K562 (cell line): ENCODE data around the gene SPINK4. TPM values are rescaled to one million over a fixed set of nuclear protein-coding genes. Genes with fewer than 3 reads are reported as not detected.

Experiments used
- ATAC-seq: fragments of 200-7000 bp; cut with Tn5 transposase; 3 replicates; pipeline ENCODE4 v1.9.1; 2020; ENCODE audit warnings: moderate library complexity
- BruUV-seq: library from RNA; stranded (reverse); fragments of 400-500 nt; replicated peaks from 2 replicates; lab custom pipeline; 2021; lab: Mats Ljungman, UMichigan
- CTCF ChIA-PET: fragments of 300-600 bp; formaldehyde crosslinking; extraction: SDS; loops from one replicate; lab custom pipeline; 2021; ENCODE audit warnings: low intra/inter-chr PET ratio; lab: Yijun Ruan, JAX
- POLR2A ChIA-PET: fragments of 300-600, 350-650 bp; sonication (Branson Sonifier 250); formaldehyde crosslinking; extraction: SDS; loops from one replicate; lab custom pipeline; 2021; ENCODE audit warnings: antibody characterized with exemption, inconsistent platforms; lab: Yijun Ruan, JAX
- DNase-seq, 4 experiments: peaks; one replicate each; pipeline versions ENCODE4 v3.0.0 to v3.0.0-alpha.2; 2011 to 2018; ENCODE audit warnings: low spot score in 3 of 4, mixed read lengths in 3 of 4; ENCODE audit errors: extremely low read depth in 1 of 4
- FAIRE-seq: peaks from 2 replicates; lab custom pipeline; 2011; peaks lifted over from hg19 to GRCh38; lab: Jason Lieb, UNC
- H2AFZ ChIP-seq: 2 replicates; pipeline ENCODE4 v1.6.0; 2011; ENCODE audit warnings: low read depth, low read length, control low read depth, inconsistent platforms
- H3K27ac ChIP-seq: fragments of 200-600 bp; 3 replicates; pipeline ENCODE4 v1.8.0; 2011; ENCODE audit warnings: low read depth, mild to moderate bottlenecking, control low read depth, inconsistent platforms, low read length, moderate library complexity, mixed read lengths; ENCODE audit errors: extremely low read depth
- H3K27me3 ChIP-seq, 2 experiments: fragments of 300-600 bp in 1 of 2; 2 replicates in 1 of 2; 3 replicates in 1 of 2; pipeline versions ENCODE4 v1.6.0 to v1.8.0; 2011; ENCODE audit warnings: inconsistent platforms in 2 of 2, low read length in 2 of 2, mild to moderate bottlenecking in 1 of 2, mixed read lengths in 1 of 2, moderate library complexity in 1 of 2; ENCODE audit not compliant: control insufficient read depth in 2 of 2, insufficient read depth in 2 of 2
- H3K36me3 ChIP-seq: fragments of 300-600 bp; 3 replicates; pipeline ENCODE4 v1.8.0; 2011; ENCODE audit warnings: mild to moderate bottlenecking, low read length, inconsistent platforms; ENCODE audit not compliant: control insufficient read depth, insufficient read depth
- H3K4me1 ChIP-seq, 2 experiments: fragments of 200-600 bp in 1 of 2; replicated peaks in 1 of 2; 2 replicates in 1 of 2; 3 replicates in 1 of 2; pipeline versions ENCODE4 v1.5.1 to v1.8.0; 2011; ENCODE audit warnings: inconsistent platforms in 2 of 2, low read length in 2 of 2, mild to moderate bottlenecking in 1 of 2, mixed read lengths in 1 of 2, moderate library complexity in 1 of 2; ENCODE audit not compliant: control insufficient read depth in 2 of 2, insufficient read depth in 2 of 2
- H3K4me2 ChIP-seq: 2 replicates; pipeline ENCODE4 v1.6.1; 2011; ENCODE audit warnings: low read length, control low read depth, inconsistent platforms, mixed read lengths; ENCODE audit not compliant: insufficient read depth
- H3K4me3 ChIP-seq: fragments of 200-600 bp; sonication (generic), shearing (Covaris generic); 2 replicates; pipeline ENCODE4 v1.5.1; 2016; ENCODE audit warnings: control low read depth, inconsistent platforms
- H3K79me2 ChIP-seq: fragments of 200-600 bp; 3 replicates; pipeline ENCODE4 v1.8.0; 2011; ENCODE audit warnings: low read length, inconsistent platforms; ENCODE audit not compliant: control insufficient read depth, insufficient read depth
- H3K9ac ChIP-seq, 2 experiments: 2 replicates each; pipeline versions ENCODE4 v1.6.0 to v1.6.1; 2011; ENCODE audit warnings: low read depth in 2 of 2, low read length in 2 of 2, control low read depth in 1 of 2, inconsistent platforms in 1 of 2, mild to moderate bottlenecking in 1 of 2, mixed read lengths in 1 of 2; ENCODE audit not compliant: insufficient read depth in 1 of 2
- H3K9me1 ChIP-seq: one replicate; pipeline ENCODE4 v1.6.0; 2011; ENCODE audit warnings: inconsistent platforms, mild to moderate bottlenecking, low read length, moderate library complexity; ENCODE audit not compliant: control insufficient read depth, insufficient read depth
- H3K9me3 ChIP-seq: replicated peaks from 2 replicates; pipeline ENCODE4 v1.5.1; 2011; ENCODE audit warnings: low read depth, low read length, inconsistent platforms; ENCODE audit not compliant: control insufficient read depth, insufficient read depth
- H4K20me1 ChIP-seq: replicated peaks from 2 replicates; pipeline ENCODE4 v1.6.1; 2011; ENCODE audit warnings: low read length, inconsistent platforms, mixed read lengths; ENCODE audit not compliant: control insufficient read depth, insufficient read depth
- ARID4B ChIP-seq: sonication (generic); formaldehyde crosslinking; IDR thresholded peaks from 2 replicates; pipeline ENCODE4 v1.8.0; 2022; ENCODE audit warnings: mild to moderate bottlenecking, missing genetic modification reagents
- PYGO2 ChIP-seq: fragments of 450-650 bp; IDR thresholded peaks from 2 replicates; pipeline ENCODE4 v1.6.1; 2016; ENCODE audit warnings: mild to moderate bottlenecking, missing genetic modification characterization, moderate library complexity, missing compliant biosample characterization
- THRB ChIP-seq: fragments of 450-650 bp; formaldehyde crosslinking; conservative IDR thresholded peaks from 2 replicates; pipeline ENCODE4 v1.4.0; 2022; ENCODE audit warnings: mild to moderate bottlenecking, missing genetic modification characterization
- WGBS: fragments of 100-300 bp; shearing (Covaris generic); methylation state at CpG from one replicate; pipeline ENCODE4 v1.1.6; 2016; ENCODE audit warnings: low coverage, mixed read lengths; ENCODE audit not compliant: insufficient coverage; ENCODE audit errors: missing lambda C conversion rate; 5-methylcytosine and 5-hydroxymethylcytosine counted together
- in situ Hi-C: fragments of 300-500 bp; cut with MboI; formaldehyde crosslinking; loops from 4 replicates; pipeline ENCODE4 v1.15.0; 2018; ENCODE audit warnings: inconsistent platforms, mixed read lengths
- intact Hi-C: fragments of 100-400 bp; cut with micrococcal nuclease; formaldehyde crosslinking; loops from 2 replicates; pipeline ENCODE4 v1.14.2; 2022
- polyA plus RNA-seq, 8 experiments: library from polyadenylated mRNA; depleted of rRNA in 4 of 8; stranded (reverse) in 5 of 8; unstranded in 3 of 8; fragments of >200 nt; fragmentation: Nextera tagmentation in 2 of 8; fragmentation: Illumina TruSeq in 1 of 8; extraction: Ambion mirVana in 2 of 8; extraction: Trizol in 1 of 8; gene quantifications; 2 replicates each; pipeline versions ENCODE4 v1.2.1 to v1.2.3, GENCODE V29; 2011 to 2014; ENCODE audit warnings: inconsistent platforms in 1 of 8, missing spikeins in 1 of 8
- total RNA-seq, 7 experiments: library from RNA; depleted of rRNA in 6 of 7; stranded (reverse); fragments of >200 nt in 6 of 7; fragmentation: Illumina TruSeq in 2 of 7; extraction: Trizol in 2 of 7; gene quantifications; 2 replicates each; pipeline versions ENCODE4 v1.2.1 to v1.2.3, GENCODE V29; 2011 to 2021; ENCODE audit warnings: low replicate concordance in 1 of 7
- TF ChIP-seq, protein P1 (sequence below): sonication (generic); formaldehyde crosslinking; IDR thresholded peaks from 2 replicates; pipeline ENCODE4 v1.8.0; 2022; ENCODE audit warnings: mild to moderate bottlenecking, low read depth, missing genetic modification reagents

SPINK4 gene
- total and polyA plus RNA-seq, 9 of the 15 experiments (the other 6 are each of a cell fraction or from before 2014, with no cell fraction given), result 0.74 to 5.5 (median 2.1) TPM; not detected in 2

DNA sequence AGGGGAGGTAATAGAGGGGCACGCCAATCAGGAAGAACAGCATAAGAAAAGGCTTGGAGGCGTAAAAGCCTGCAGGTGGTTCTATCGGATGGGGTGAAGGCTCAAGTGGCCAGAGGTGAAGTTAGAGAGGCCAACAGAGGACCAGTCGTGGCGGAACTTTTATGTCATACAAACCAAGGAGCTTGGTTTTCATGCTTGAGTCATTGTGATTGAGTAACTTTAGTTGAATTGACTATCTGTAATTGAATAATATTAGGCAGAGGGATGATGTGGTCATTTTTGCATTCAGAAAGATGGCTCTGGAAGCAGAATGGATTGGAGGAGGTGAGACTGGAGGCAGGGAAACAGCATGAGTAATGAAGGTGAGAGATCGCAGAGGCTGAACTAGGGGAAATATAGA, 7.2 kb upstream of the SPINK4 start:
- no peaks in the 10 kb centered on the region for H3K9me1 ChIP-seq
- in situ Hi-C loops, result loop anchor here (10.0 to 25.0 kb wide), 3 partner anchors 128 to 846 kb away; partner anchors contain the start of genes ACO1, NDUFB6, SMIM27 and TOPORS
- DNase-seq (no peak), ATAC-seq (no peak), FAIRE-seq (no peak)
- no TSS peak for BruUV-seq
- no peaks in the 10 kb centered on the region for H4K20me1 ChIP-seq
- no peaks in the 10 kb centered on the region for H3K36me3 ChIP-seq
- H3K9me3 ChIP-seq, result no peaks in the 10 kb centered on the region
- ChIA-PET POLR2A (interaction anchor here (1.0 to 2.0 kb wide), 3 partner anchors 8 to 157 kb away, joined by 4 to 6 read pairs (median 6); partner anchors contain the start of gene SMU1), CTCF (no interaction called here)
- H3K4me3 ChIP-seq, result no peak overlapping the region
- no peaks in the 10 kb centered on the region for H3K79me2 ChIP-seq
- H3K4me2 ChIP-seq, result no peak overlapping the region
- H3K27ac ChIP-seq, result no peak overlapping the region
- intact Hi-C loops, result no loop called here
- TF ChIP-seq PYGO2 (tag) (no peak), ARID4B (no peak), THRB (CRISPR knock-in tag) (no peak)
- TF ChIP-seq, protein P1, sequence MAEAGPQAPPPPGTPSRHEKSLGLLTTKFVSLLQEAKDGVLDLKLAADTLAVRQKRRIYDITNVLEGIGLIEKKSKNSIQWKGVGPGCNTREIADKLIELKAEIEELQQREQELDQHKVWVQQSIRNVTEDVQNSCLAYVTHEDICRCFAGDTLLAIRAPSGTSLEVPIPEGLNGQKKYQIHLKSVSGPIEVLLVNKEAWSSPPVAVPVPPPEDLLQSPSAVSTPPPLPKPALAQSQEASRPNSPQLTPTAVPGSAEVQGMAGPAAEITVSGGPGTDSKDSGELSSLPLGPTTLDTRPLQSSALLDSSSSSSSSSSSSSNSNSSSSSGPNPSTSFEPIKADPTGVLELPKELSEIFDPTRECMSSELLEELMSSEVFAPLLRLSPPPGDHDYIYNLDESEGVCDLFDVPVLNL (CRISPR knock-in tag), result no peak
- H3K4me1 ChIP-seq, result no peaks in the 10 kb centered on the region; a peak in 1 of 5 replicates
- H3K9ac ChIP-seq, result no peak overlapping the region
- no peak overlapping the region for H2AFZ ChIP-seq
- WGBS, result 7% methylated on average over 6 of the region's 6 CpGs
- no peaks in the 10 kb centered on the region for H3K27me3 ChIP-seq
